Right hindlimb (tissue), 1 donor: ENCODE data around the gene AP4E1.
A peak's percentile ranks its signal among the peaks of the same experiment; 100 is the strongest.
"Not testable (repeated sequence)": the region's sequence is repeated elsewhere in the genome, so short reads cannot be mapped to it uniquely, and the experiment has no call there.

Experiments
- DNase-seq: peaks from one replicate; pipeline ENCODE4 v3.0.0-alpha.2; 2018

The AP4E1 gene

GRCh38 chr15:51030649-51031316 lies 122.3 kb downstream of the AP4E1 start:
- DNase-seq = no peak

- DNase-seq = not testable (repeated sequence)
Observed at GRCh38 chr15:51037474-51037873, 129.0 kb downstream of the AP4E1 start.

- no peak for DNase-seq
Observed at GRCh38 chr15:51038162-51038973, 129.9 kb downstream of the AP4E1 start.

GRCh38 chr15:51038974-51039319 lies 130.5 kb downstream of the AP4E1 start:
- DNase-seq = no peak

- no peak for DNase-seq
Observed at GRCh38 chr15:51044037-51044727, 135.7 kb downstream of the AP4E1 start.

GRCh38 chr15:51046016-51046415 lies 137.5 kb downstream of the AP4E1 start:
- no peak for DNase-seq

GRCh38 chr15:51046799-51047449 lies 138.4 kb downstream of the AP4E1 start:
- no peak for DNase-seq

- no peak for DNase-seq
Observed at GRCh38 chr15:51048308-51048707, 139.8 kb downstream of the AP4E1 start.

- DNase-seq = no peak
Observed at GRCh38 chr15:51049081-51049480, 140.6 kb downstream of the AP4E1 start.

- peak; percentile 71 for DNase-seq
Observed at GRCh38 chr15:51051776-51052175, 143.3 kb downstream of the AP4E1 start.

GRCh38 chr15:51053571-51053970 lies 145.1 kb downstream of the AP4E1 start:
- no peak for DNase-seq

- DNase-seq = no peak
Observed at GRCh38 chr15:51054535-51054934, 146.1 kb downstream of the AP4E1 start.
